Tibial nerve (tissue), 4 donors: ENCODE results near the gene TARDBP. TPM values are rescaled to one million over a fixed set of nuclear protein-coding genes. Genes with fewer than 3 reads are reported as not detected.
"Not testable (repeated sequence)": the region's sequence is repeated elsewhere in the genome, so short reads cannot be mapped to it uniquely, and the experiment has no call there.

Experiments used
- DNase-seq, 2 donors: peaks; one replicate each; pipeline ENCODE4 v3.0.0-alpha.2; 2019; ENCODE audit warnings: low spot score in 2 of 2
- H3K27ac ChIP-seq, 4 donors: fragments of 200-600 bp; sonication (generic) in 3 of 4; one replicate each; pipeline ENCODE4 v1.5.1; 2017 to 2019; ENCODE audit warnings: mild to moderate bottlenecking in 1 of 4
- H3K27me3 ChIP-seq, 2 donors: fragments of 200-600 bp; sonication (generic) in 1 of 2; one replicate each; pipeline versions ENCODE4 v1.5.1 to v1.6.0; 2017 to 2019
- H3K36me3 ChIP-seq, 3 donors: fragments of 200-600 bp; sonication (generic); one replicate each; pipeline ENCODE4 v1.5.1; 2018 to 2019
- H3K4me1 ChIP-seq, 4 donors: fragments of 200-600 bp; sonication (generic) in 3 of 4; one replicate each; pipeline ENCODE4 v1.5.1; 2017 to 2019
- H3K4me3 ChIP-seq, 4 donors: fragments of 200-600 bp; sonication (generic) in 3 of 4; one replicate each; pipeline ENCODE4 v1.5.1; 2017 to 2019; ENCODE audit warnings: mild to moderate bottlenecking in 1 of 4, moderate library complexity in 1 of 4
- H3K9me3 ChIP-seq, 4 donors: fragments of 200-600 bp; sonication (generic) in 3 of 4; one replicate each; pipeline ENCODE4 v1.5.1; 2017 to 2019
- CTCF ChIP-seq, 5 experiments: fragments of 200-600 bp in 3 of 5; fragments of 450-650 bp in 2 of 5; sonication (generic) in 3 of 5; IDR thresholded peaks; one replicate each; pipeline ENCODE4 v1.5.1; 2016 to 2019; ENCODE audit warnings: antibody characterized with exemption in 5 of 5, mild to moderate bottlenecking in 3 of 5, moderate library complexity in 2 of 5
- EP300 ChIP-seq, 2 donors: sonication (generic); formaldehyde crosslinking; IDR thresholded peaks; one replicate each; pipeline ENCODE4 v1.6.1; 2017; ENCODE audit warnings: antibody characterized with exemption in 2 of 2, mild to moderate bottlenecking in 1 of 2
- WGBS, 2 donors: methylation state at CpG; one replicate each; pipeline ENCODE4 v1.1.5; 2018; 5-methylcytosine and 5-hydroxymethylcytosine counted together
- total RNA-seq, 4 donors: library from RNA; depleted of rRNA; stranded (reverse); fragments of >200 nt; gene quantifications; one replicate each; pipeline ENCODE4 v1.1.0, GENCODE V29; 2016

Gene TARDBP
- total RNA-seq, 4 donors from 2014 or later = 165 to 237 (median 171) TPM

GRCh38 chr1:11072216-11072917, 59.9 kb downstream of the TARDBP start:
- no peaks in the 10 kb centered on the region for H3K9me3 ChIP-seq
- H3K4me3 ChIP-seq = no peak overlapping the region
- no peak for DNase-seq
- H3K27ac ChIP-seq = no peak overlapping the region
- no peaks in the 10 kb centered on the region for H3K27me3 ChIP-seq
- H3K36me3 ChIP-seq = peaks cover 3 to 100% (median 38%) of the 10 kb centered on the region in 3 donors
- no peak for TF ChIP-seq EP300 (IDR thresholded peaks at IDR 0.05)
- TF ChIP-seq CTCF (IDR thresholded peaks at IDR 0.05) = no peak
- 62 to 78% methylated on average over 12 to 13 of the region's 13 CpGs for WGBS, 2 donors
- H3K4me1 ChIP-seq = peaks cover 0 to 19% (median 5%) of the 10 kb centered on the region in 4 donors

GRCh38 chr1:11073398-11073797, 60.9 kb downstream of the TARDBP start:
- H3K4me3 ChIP-seq, H3K9me3 ChIP-seq, DNase-seq, H3K27me3 ChIP-seq, H3K27ac ChIP-seq: not testable (repeated sequence)
- peaks cover 0 to 15% (median 5%) of the 10 kb centered on the region in 4 donors for H3K4me1 ChIP-seq
- peaks cover 3 to 99% (median 36%) of the 10 kb centered on the region in 3 donors for H3K36me3 ChIP-seq
- WGBS, 2 donors = 89 to 93% methylated on average over 7 of the region's 7 CpGs

Other genes starting within 250 kb of the TARDBP start
- gene CASZ1, start 216.0 kb upstream of the TARDBP start, total RNA-seq = 1 to 10 TPM; 1.7 to 7.5 (median 5.1) TPM
- not detected for gene MASP2, start 34.6 kb downstream of the TARDBP start, total RNA-seq
- 100 to 1,000 TPM in 2 of 4 donors, 10 to 100 TPM in 2; 66.2 to 210 (median 87.4) TPM for gene SRM, start 47.4 kb downstream of the TARDBP start, total RNA-seq
- 100 to 1,000 TPM in 3 of 4 donors, 10 to 100 TPM in 1; 96.1 to 181 (median 127) TPM for gene EXOSC10, start 87.2 kb downstream of the TARDBP start, total RNA-seq
- 1,000 to 10,000 TPM; 1,094 to 2,140 (median 1,213) TPM for gene ANGPTL7, start 176.7 kb downstream of the TARDBP start, total RNA-seq
- gene MTOR, start 249.9 kb downstream of the TARDBP start, total RNA-seq = 10 to 100 TPM; 40.4 to 51.4 (median 49.6) TPM